ENCODE data around the gene CCL19.

CCL19 gene

GRCh38 chr9:34659592-34660253 lies 31.4 kb downstream of the CCL19 start:
- peak; percentile 49; the same call in 2 of the 3 replicates for ATAC-seq (ENCODE audit: low read depth)

GRCh38 chr9:34658461-34658860 lies 32.6 kb downstream of the CCL19 start:
- no peaks in the 10 kb centered on the region for H3K27me3 ChIP-seq (ENCODE audit: insufficient read depth, poor library complexity, severe bottlenecking)
- H3K36me3 ChIP-seq (ENCODE audit: low read depth): no peaks in the 10 kb centered on the region
- no peak for DNase-seq (ENCODE audit: low spot score)
- no peak for ATAC-seq (ENCODE audit: low read depth)
- H3K4me1 ChIP-seq (ENCODE audit: insufficient read depth, poor library complexity, severe bottlenecking): peaks cover 7% of the 10 kb centered on the region
- no peak overlapping the region for H3K4me3 ChIP-seq (ENCODE audit: severe bottlenecking)
- H3K9me3 ChIP-seq (ENCODE audit: severe bottlenecking): no peaks in the 10 kb centered on the region
- no peak overlapping the region for H3K27ac ChIP-seq (ENCODE audit: poor library complexity, severe bottlenecking)
- no peak for TF ChIP-seq CTCF (IDR thresholded peaks at IDR 0.05; ENCODE audit: poor library complexity, severe bottlenecking)

More at GRCh38 chr9:34659592-34660253, 31.4 kb downstream of the CCL19 start:
- DNase-seq (ENCODE audit: low spot score): no peak
- H3K4me1 ChIP-seq (ENCODE audit: insufficient read depth, poor library complexity, severe bottlenecking): peaks cover 10% of the 10 kb centered on the region
- no peaks in the 10 kb centered on the region for H3K9me3 ChIP-seq (ENCODE audit: severe bottlenecking)
- H3K4me3 ChIP-seq (ENCODE audit: severe bottlenecking): no peak overlapping the region
- no peak for TF ChIP-seq CTCF (IDR thresholded peaks at IDR 0.05; ENCODE audit: poor library complexity, severe bottlenecking)
- H3K27me3 ChIP-seq (ENCODE audit: insufficient read depth, poor library complexity, severe bottlenecking): no peaks in the 10 kb centered on the region
- H3K27ac ChIP-seq (ENCODE audit: poor library complexity, severe bottlenecking): no peak overlapping the region
- no peaks in the 10 kb centered on the region for H3K36me3 ChIP-seq (ENCODE audit: low read depth)

DNA sequence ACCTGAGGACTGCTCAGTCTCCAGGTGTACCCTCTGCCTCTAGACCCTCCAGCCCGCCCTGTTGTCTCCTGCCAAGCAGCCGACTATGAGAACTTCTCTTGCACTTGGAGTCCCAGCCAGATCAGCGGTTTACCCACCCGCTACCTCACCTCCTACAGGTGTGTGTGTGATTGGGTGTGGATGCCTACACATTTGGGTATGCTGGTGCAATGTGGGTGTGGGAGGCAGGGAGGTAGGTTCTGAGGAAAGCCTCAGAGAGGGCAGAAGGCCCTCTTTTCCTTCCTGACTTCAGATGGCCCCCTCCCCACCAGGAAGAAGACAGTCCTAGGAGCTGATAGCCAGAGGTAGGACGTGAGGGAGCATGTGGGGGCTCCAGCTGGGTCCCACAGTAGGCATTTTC lies 34.1 kb downstream of the CCL19 start:
- Histone ChIP-seq H3K36me3 (ENCODE audit: low read depth) (no peaks in the 10 kb centered on the region), H3K9me3 (ENCODE audit: severe bottlenecking) (no peaks in the 10 kb centered on the region), H3K27ac (ENCODE audit: poor library complexity, severe bottlenecking) (no peak overlapping the region), H3K4me1 (ENCODE audit: insufficient read depth, poor library complexity, severe bottlenecking) (no peaks in the 10 kb centered on the region), H3K4me3 (ENCODE audit: severe bottlenecking) (no peak overlapping the region), H3K27me3 (ENCODE audit: insufficient read depth, poor library complexity, severe bottlenecking) (no peaks in the 10 kb centered on the region)
- no peak for TF ChIP-seq CTCF (IDR thresholded peaks at IDR 0.05; ENCODE audit: poor library complexity, severe bottlenecking)
- no peak for ATAC-seq (ENCODE audit: low read depth)
- no peak for DNase-seq (ENCODE audit: low spot score)

- no peak for ATAC-seq (ENCODE audit: low read depth)
- no peak for DNase-seq (ENCODE audit: low spot score)
- H3K27ac ChIP-seq (ENCODE audit: poor library complexity, severe bottlenecking): no peak overlapping the region
- no peak overlapping the region for H3K4me3 ChIP-seq (ENCODE audit: severe bottlenecking)
- TF ChIP-seq CTCF (IDR thresholded peaks at IDR 0.05; ENCODE audit: poor library complexity, severe bottlenecking): no peak
- no peaks in the 10 kb centered on the region for H3K36me3 ChIP-seq (ENCODE audit: low read depth)
- no peaks in the 10 kb centered on the region for H3K9me3 ChIP-seq (ENCODE audit: severe bottlenecking)
- no peaks in the 10 kb centered on the region for H3K27me3 ChIP-seq (ENCODE audit: insufficient read depth, poor library complexity, severe bottlenecking)
- peaks cover 2% of the 10 kb centered on the region for H3K4me1 ChIP-seq (ENCODE audit: insufficient read depth, poor library complexity, severe bottlenecking)
Measured at GRCh38 chr9:34655394-34655793, 35.7 kb downstream of the CCL19 start.

DNA sequence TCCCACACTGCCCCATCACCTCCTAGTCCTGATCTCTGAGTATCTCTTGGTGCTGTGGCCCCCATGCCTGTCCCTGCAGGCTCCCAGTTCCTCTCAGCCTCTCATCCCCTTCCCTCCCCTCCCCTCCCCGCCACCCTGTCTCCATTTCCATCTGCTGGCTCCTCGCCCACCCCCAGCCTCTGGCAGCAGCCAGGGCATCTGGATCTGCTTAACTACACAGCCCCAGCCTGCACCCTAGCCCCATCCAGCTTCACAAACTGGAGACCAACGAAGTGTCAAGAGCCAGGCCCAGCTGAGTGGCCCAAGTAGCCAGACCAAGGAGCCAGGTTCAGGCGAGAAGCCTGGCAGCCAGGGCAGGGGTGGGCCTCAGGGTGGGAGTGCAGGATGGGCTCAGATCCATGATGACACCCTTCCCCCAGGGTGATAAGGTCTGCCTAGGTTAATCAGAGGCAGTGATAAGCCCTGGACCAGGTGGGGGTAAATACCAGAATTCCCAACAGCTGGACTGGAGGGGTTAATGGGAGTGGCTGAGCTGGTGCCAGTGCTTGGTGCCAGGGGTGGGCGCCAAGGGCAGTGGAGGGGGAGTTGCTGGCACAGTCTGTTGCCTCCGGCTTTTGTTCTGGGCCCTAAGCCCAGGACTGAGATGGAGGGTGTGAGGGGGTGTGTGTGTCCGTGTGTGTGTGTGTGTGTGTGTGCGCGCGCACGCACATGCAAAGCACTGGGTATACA lies 36.6 kb downstream of the CCL19 start:
- DNase-seq (ENCODE audit: low spot score) (no peak), ATAC-seq (ENCODE audit: low read depth) (no peak)
- Histone ChIP-seq H3K36me3 (ENCODE audit: low read depth) (0 out of 2 replicates have a peak, but pooled peaks cover 4% of the 10 kb centered on the region), H3K27ac (ENCODE audit: poor library complexity, severe bottlenecking) (no peak overlapping the region), H3K4me3 (ENCODE audit: severe bottlenecking) (no peak overlapping the region), H3K9me3 (ENCODE audit: severe bottlenecking) (no peaks in the 10 kb centered on the region), H3K4me1 (ENCODE audit: insufficient read depth, poor library complexity, severe bottlenecking) (peaks cover 2% of the 10 kb centered on the region), H3K27me3 (ENCODE audit: insufficient read depth, poor library complexity, severe bottlenecking) (no peaks in the 10 kb centered on the region)
- TF ChIP-seq CTCF (IDR thresholded peaks at IDR 0.05; ENCODE audit: poor library complexity, severe bottlenecking): no peak

Measured in RWPE2 (cell line).